Uterus (tissue), 2 donors: ENCODE measurements around the gene UCP3.

Source experiments
- POLR2A ChIP-seq, 2 donors: fragments of 450-650 bp; IDR thresholded peaks; one replicate each; pipeline ENCODE4 v1.6.1; 2016; ENCODE audit warnings: antibody characterized with exemption in 2 of 2, mild to moderate bottlenecking in 1 of 2, moderate library complexity in 1 of 2
- TF ChIP-seq, protein P1 (sequence below), 4 experiments: fragments of 200-600 bp in 2 of 4; fragments of 450-650 bp in 2 of 4; sonication (generic) in 2 of 4; IDR thresholded peaks; one replicate each; pipeline ENCODE4 v1.5.1; 2016 to 2019; ENCODE audit warnings: antibody characterized with exemption in 4 of 4, mild to moderate bottlenecking in 2 of 4, moderate library complexity in 1 of 4

DNA sequence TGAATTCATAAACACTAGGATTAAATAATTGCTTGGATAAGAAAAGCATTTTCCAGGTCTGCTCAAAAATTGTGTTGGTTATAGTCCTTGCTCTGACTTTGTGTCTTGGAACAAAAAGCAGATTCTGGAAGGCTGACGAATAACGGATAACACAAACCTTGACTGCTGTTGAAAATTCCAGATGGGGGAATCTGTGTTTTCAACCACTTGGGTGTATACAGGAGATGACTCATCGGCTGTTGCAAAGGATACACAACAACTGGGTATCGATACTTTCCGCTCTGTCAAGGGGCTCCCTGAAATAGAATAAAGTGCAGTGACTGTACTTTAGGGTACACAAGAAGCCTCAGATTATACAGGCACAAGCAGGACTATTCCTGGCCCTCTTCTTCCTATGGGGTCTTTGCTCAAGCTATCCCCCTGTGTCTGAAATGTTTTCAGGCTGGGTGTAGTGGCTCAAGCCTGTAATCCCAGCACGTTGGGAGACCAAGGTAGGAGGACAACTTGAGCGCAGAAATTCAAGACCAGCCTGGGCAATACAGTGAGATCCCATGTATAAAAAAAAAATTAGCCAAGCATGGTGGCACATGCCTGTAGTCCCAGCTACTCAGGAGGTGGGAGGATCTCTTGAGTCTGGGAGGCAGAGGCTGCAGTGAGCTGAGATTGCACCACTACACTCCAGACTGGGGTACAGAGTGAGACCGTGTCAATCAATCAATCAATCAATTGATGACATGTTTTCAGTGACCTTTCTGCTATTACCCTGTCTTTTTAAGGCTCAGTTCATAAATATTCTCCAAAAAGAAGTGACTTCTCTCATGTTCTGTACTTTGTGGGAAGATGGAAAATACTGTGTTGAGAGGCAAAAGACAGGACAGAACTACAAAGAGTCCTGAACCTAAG lies 48.6 kb upstream of the UCP3 start:
- TF ChIP-seq, protein P1, sequence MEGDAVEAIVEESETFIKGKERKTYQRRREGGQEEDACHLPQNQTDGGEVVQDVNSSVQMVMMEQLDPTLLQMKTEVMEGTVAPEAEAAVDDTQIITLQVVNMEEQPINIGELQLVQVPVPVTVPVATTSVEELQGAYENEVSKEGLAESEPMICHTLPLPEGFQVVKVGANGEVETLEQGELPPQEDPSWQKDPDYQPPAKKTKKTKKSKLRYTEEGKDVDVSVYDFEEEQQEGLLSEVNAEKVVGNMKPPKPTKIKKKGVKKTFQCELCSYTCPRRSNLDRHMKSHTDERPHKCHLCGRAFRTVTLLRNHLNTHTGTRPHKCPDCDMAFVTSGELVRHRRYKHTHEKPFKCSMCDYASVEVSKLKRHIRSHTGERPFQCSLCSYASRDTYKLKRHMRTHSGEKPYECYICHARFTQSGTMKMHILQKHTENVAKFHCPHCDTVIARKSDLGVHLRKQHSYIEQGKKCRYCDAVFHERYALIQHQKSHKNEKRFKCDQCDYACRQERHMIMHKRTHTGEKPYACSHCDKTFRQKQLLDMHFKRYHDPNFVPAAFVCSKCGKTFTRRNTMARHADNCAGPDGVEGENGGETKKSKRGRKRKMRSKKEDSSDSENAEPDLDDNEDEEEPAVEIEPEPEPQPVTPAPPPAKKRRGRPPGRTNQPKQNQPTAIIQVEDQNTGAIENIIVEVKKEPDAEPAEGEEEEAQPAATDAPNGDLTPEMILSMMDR (IDR thresholded peaks at IDR 0.05), result no peak
- no peak for TF ChIP-seq POLR2A (IDR thresholded peaks at IDR 0.05)
